Iris pigment epithelial cell (primary cell): ENCODE data around the gene GARIN5B.
"Not testable (repeated sequence)": the region's sequence is repeated elsewhere in the genome, so short reads cannot be mapped to it uniquely, and the experiment has no call there.

Experiments used
- DNase-seq: peaks from one replicate; pipeline ENCODE4 v3.0.0-alpha.2; 2011; ENCODE audit warnings: low read depth

The GARIN5B gene

GRCh38 chr19:55348317-55349034, 14.6 kb downstream of the GARIN5B start:
- no peak for DNase-seq

DNA sequence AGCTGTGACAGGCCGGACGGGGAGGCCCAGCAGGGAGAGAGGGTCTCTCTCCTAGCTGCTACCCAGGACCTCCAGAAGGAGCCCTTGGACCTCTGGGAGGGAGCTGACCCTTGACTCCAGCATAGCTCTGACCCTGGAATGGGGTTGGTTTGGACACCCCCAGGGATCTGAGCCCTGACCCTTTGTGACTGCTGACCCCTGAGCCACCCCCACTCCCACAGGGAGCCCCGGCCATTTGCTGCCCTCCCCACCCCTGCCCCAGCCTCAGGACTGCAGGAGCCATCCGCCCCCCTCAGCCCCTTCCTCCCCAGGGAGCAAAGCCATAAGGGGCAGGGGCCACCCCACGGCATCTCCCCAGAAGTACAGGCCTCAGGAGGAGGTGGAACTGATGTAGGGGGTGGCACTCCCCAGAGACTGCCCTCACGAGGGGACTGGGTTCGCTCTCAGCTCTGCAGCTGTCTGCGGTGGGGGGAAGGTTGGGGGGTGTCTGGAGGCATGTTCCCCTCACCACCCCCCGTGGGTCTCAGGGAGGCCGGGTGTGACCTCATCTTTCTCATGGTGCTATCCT, 15.5 kb downstream of the GARIN5B start:
- DNase-seq: no peak

GRCh38 chr19:55346725-55347441, 16.2 kb downstream of the GARIN5B start:
- DNase-seq: no peak

DNA sequence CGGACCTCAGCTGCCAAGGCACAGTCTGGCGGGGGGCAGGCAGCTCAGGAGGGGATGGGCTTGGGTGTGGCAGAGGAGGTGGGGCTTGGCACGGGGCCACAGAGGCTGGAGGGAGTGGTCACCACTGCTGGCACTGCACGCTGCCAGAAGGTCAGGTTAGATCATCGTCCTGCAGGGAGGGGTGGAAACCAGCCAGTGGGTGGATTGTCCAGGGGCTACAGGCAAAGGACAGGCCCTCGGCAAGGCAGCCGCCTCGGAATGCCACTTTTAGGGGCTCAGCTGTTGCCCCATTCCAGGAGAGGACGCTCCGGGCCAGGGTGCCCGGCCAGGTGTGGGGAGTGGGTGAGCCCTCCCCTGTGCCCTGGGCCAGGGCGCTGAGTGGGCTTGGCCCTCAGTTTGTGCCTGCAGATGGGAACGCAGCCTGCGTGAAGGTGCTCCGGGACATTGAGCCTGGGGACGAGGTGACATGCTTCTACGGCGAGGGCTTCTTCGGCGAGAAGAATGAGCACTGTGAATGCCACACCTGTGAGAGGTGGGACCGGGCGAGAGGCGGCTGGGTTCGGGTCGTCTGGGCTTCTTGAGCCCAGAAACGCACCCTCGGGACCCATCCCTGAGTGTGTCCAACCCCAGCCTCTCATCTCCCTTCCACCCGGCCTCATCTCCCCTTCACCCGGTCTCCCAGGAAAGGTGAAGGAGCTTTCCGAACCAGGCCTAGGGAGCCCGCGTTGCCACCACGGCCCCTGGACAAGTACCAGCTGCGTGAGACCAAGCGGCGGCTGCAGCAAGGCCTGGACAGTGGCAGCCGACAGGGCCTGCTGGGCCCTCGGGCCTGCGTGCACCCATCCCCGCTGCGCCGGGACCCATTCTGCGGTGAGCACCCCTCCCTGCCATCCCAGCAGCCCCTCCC, 17.0 kb downstream of the GARIN5B start:
- DNase-seq: no peak

DNA sequence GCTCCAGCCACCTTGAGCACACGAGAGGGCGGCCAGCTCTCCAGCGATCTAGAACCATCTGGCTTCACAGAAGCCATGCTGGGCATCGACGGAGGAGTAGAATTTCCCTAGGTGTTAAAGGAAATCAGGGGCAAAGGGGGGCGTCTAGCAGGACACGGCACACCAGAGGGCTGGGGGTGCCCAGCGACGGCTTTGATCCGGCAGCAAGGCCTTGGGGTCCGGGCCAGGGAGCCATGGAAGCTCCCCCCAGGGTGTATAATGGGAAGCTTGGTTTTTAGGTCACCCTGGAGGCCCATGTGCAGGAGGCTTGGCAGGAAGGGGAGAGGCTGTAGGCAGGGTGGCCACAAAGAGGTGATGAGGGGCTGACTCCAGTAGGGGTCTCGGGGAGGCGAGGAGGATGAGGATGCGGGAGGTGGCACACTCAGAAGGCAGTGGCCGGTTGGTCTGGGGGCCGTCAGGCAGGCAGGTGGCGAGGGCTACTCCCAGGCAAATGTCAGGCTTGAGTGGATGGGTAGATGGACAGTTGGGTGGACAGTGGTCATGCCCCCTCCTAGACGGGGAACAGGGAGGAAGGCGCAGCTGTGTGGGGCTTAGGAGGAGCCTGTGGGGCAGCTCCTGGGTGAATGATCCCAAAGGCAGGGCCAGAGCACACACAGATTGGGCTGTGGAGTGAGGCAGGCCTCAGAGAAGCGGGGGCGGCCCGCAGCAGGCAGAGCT, 17.8 kb downstream of the GARIN5B start:
- DNase-seq: no peak

- no peak for DNase-seq
These were observed 18.6 kb downstream of the GARIN5B start for GRCh38 chr19:55344444-55344843.

DNA sequence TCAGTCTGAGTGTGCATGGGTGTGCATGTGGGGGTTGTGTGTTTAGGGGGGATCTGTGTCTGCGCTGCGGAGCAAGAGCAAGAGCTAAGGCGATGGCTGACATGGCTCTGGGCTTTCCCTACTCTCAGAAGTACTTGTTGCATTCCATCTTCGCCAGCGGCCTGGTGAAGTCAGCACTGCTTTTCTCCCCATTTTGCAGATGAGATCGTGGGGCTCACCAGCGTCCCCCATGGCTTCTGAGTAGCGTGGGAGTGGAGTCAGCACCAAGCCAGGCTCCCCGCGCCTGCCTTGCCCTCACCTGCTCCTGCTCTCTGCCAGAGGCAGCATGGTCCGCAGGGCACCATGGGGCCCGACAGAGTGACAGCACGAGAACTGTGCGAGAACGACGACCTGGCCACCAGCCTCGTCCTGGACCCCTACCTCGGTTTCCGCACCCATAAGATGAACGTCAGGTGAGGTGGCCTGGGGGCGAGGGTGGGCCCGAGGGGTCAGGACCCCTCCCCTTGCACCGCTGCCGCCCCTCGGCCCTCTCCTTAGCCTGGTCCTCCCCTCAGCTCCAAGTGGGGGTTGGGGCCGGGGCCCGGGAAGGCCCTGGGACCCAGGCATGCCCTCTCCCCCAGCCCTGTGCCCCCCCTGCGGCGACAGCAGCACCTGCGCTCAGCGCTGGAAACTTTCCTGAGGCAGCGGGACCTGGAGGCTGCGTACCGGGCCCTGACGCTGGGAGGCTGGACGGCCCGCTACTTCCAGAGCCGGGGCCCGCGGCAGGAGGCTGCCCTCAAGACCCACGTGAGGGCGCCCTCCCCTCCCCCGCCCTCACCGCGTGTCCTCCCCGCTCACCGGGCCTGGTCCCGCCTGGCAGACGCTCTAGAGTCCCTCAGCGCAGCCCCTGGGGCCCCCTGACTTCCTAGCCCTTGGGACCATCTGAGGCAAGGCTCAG, 21.2 kb downstream of the GARIN5B start:
- DNase-seq: no peak

DNA sequence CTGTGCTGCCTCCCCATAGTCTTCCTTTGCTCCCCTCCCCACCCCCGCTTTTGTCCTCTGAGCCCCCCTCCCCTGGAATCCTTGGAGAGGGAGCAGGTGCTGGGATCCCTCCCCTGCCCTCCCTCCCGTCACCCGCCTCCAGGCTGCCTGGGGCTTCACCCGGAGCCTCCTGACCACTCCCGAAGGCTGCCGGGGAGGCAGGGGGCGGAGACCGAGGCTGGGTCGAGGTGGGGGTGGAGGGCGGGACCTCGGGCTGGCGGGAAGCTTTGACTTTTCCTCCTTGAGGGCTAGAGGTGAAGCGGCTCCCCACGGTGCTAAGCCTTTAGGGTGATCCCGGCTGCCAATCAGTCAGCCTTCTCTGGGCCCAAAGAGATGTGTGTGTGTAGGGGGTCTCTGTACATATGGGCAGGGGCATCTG, 21.9 kb downstream of the GARIN5B start:
- peak; percentile 60 for DNase-seq

- DNase-seq: no peak
These were observed 22.3 kb downstream of the GARIN5B start for GRCh38 chr19:55340784-55341147.

DNA sequence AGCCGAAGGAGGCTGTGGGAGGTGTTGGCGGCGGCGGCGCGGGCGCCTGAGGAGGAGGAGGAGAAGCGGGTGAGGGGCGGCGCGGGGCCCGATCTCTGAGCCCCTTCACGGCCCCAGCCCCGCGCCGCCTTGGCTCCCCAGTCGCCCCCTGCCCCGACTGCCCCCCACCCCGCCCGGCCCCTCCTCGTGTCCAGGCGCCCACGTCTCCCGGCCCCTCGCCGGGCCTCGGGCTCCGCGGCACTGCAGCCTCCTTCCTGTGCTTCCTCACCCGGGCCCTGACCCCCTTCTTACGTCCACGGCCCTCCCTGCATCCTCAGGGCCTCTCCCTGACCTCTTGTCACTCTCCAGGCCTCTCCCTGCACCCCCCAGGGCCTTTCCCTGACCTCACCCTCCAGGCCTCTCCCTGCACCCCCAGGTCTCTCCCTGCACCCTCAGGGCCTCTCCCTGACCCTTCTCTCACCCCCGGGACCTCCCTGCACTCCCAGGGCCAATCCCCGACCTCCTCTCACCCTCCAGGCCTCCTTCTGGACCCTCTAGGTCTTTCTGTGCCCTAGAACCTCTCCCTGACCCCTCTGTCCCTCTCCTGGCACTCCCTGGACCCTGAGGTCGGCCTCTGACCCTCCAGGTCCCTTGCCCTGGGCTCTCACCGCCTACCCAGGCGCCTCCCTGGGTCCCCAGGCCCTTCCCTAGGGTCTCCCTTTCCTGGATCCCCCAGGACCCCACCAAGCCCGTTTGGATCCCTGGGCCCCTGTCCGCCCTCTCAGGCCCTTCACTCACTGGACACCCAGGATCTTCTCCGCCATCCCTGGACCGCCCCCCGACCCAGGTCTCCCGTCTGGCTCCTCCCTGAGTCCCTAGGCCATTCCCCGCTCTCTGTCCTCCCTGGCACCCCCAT, 22.9 kb downstream of the GARIN5B start:
- no peak for DNase-seq

- peak; percentile 100 for DNase-seq
These were observed 23.8 kb downstream of the GARIN5B start, which contains the start of gene KMT5C for GRCh38 chr19:55339105-55339888. Gene KMT5C, plus strand, starts transcription at chr19:55339876. Its CDS starts 2,061 bp downstream, at chr19:55341937.

GRCh38 chr19:55336101-55336500, 27.0 kb downstream of the GARIN5B start:
- no peak for DNase-seq

GRCh38 chr19:55333870-55334269, 29.2 kb downstream of the GARIN5B start:
- DNase-seq: no peak

GRCh38 chr19:55329791-55330190, 33.3 kb downstream of the GARIN5B start:
- DNase-seq: not testable (repeated sequence)

GRCh38 chr19:55328774-55329318, 34.2 kb downstream of the GARIN5B start:
- not testable (repeated sequence) for DNase-seq

- DNase-seq: no peak
These were observed 37.9 kb downstream of the GARIN5B start, which contains the start of gene TMEM150B for GRCh38 chr19:55325172-55325571. Gene TMEM150B, minus strand, starts transcription at chr19:55325341. Its CDS starts 4,305 bp downstream, at chr19:55321036.

GRCh38 chr19:55324662-55325061, 38.4 kb downstream of the GARIN5B start:
- DNase-seq: no peak
